GM18867 (cell line): ENCODE results near the gene ANKRD36.
"Not testable (repeated sequence)": the region's sequence is repeated elsewhere in the genome, so short reads cannot be mapped to it uniquely, and the experiment has no call there.

Experiments
- ATAC-seq: cut with Tn5 transposase; IDR thresholded peaks from one replicate; pipeline ENCODE4 v1.9.1; 2021; ENCODE audit warnings: mild to moderate bottlenecking, moderate library complexity; ENCODE audit not compliant: unreplicated experiment

The ANKRD36 gene

GRCh38 chr2:97268075-97268591, 155.2 kb downstream of the ANKRD36 start:
- ATAC-seq = not testable (repeated sequence)

DNA sequence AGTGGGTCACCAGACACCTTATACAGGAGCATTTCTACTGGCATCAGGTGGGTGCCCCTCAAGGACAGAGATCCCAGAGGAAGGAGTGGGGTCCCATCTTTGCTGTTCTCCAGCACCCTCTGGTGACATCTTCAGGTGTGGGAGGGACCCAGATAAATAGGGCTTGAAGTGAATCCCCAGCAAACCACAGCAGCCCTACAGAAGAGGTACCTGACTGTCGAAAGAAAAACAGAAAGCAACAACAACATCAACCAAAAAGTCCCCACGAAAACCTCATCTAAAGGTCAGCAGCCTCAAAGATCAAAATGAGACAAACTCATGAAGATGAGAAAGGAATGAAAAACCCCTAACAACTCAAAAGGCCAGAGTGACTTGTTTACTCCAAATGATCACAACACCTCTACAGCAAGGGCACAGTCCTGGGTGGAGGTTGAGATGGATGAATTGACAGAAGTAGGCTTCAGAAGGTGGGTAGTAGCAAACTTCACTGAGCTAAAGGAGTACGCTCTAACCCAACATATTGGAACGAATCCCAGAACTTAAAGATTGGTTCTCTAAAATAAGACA, 163.4 kb downstream of the ANKRD36 start:
- ATAC-seq = not testable (repeated sequence)

DNA sequence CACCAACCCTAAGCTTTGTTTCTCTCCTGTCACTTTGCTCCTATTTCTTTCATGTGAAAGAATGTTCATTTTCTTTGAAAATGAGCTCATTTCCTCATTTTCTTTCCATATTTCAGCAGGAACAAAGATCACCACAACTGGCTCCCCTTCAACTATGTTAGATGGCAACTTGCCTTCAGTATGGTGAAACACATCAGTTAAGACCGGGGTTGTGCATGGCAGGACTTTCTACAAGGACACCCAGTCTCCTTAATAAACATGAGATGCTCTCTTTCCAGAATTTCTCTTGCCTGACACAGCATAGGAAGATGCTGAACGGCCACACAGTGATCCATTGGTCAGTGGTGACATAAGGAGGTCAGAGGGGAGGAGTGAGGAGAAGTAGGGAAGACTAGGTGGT, 172.2 kb downstream of the ANKRD36 start:
- ATAC-seq = not testable (repeated sequence)

- ATAC-seq = not testable (repeated sequence)
Observed at GRCh38 chr2:97293687-97294086, 180.7 kb downstream of the ANKRD36 start.
